ENCODE data around the gene GNAS-AS1. TPM values are rescaled to one million over a fixed set of nuclear protein-coding genes. Genes with fewer than 3 reads are reported as not detected.

The GNAS-AS1 gene
- total RNA-seq, 4 donors from 2014 or later = 0.42 to 1.9 (median 1.1) TPM

- Histone ChIP-seq H3K9me3 (no peaks in the 10 kb centered on the region), H3K27ac (peak overlapping the region; percentile 78 to 92 (median 91)), H3K4me3 (replicated peaks in 1 of 3) (no peak overlapping the region), H3K27me3 (no peaks in the 10 kb centered on the region), H3K36me3 (no peaks in the 10 kb centered on the region), H3K4me1 (peaks cover 40 to 68% of the 10 kb centered on the region in 2 donors)
- TF ChIP-seq CTCF (IDR thresholded peaks at IDR 0.05) (peak in 1 of 6 experiments; percentile 18), POLR2A (IDR thresholded peaks at IDR 0.05) (peak; percentile 16 to 97)
- DNase-seq = peak; percentile 73 to 79
- 41 to 43% methylated on average over 11 of the region's 11 CpGs for WGBS, 2 donors
- intact Hi-C loops (cut with DNase I) = no loop called here
These were observed 26.6 kb upstream of the GNAS-AS1 start for GRCh38 chr20:58877050-58877975.

GRCh38 chr20:58876437-58876836 lies 25.7 kb upstream of the GNAS-AS1 start:
- intact Hi-C loops (cut with DNase I) = no loop called here

GRCh38 chr20:58875541-58876134 lies 24.9 kb upstream of the GNAS-AS1 start:
- Histone ChIP-seq H3K36me3 (no peaks in the 10 kb centered on the region), H3K4me3 (replicated peaks in 1 of 3) (no peak overlapping the region), H3K27ac (peak overlapping the region; percentile 78 to 92 (median 91)), H3K27me3 (no peaks in the 10 kb centered on the region), H3K4me1 (peaks cover 37 to 60% of the 10 kb centered on the region in 2 donors), H3K9me3 (no peaks in the 10 kb centered on the region)
- intact Hi-C loops (cut with DNase I) = no loop called here
- WGBS, 2 donors = 83 to 88% methylated on average over 12 of the region's 12 CpGs
- no peak for DNase-seq
- no peak for TF ChIP-seq CTCF (IDR thresholded peaks at IDR 0.05)
- no peak for TF ChIP-seq POLR2A (IDR thresholded peaks at IDR 0.05)

More at GRCh38 chr20:58876437-58876836, 25.7 kb upstream of the GNAS-AS1 start:
- H3K27ac ChIP-seq = peak overlapping the region; percentile 78 to 92 (median 91)
- 60 to 70% methylated on average over 7 of the region's 7 CpGs for WGBS, 2 donors
- no peak overlapping the region for H3K4me3 ChIP-seq (replicated peaks in 1 of 3)
- no peaks in the 10 kb centered on the region for H3K27me3 ChIP-seq
- no peak for DNase-seq
- H3K4me1 ChIP-seq = peaks cover 37 to 65% of the 10 kb centered on the region in 2 donors
- TF ChIP-seq CTCF (IDR thresholded peaks at IDR 0.05) = no peak
- no peak for TF ChIP-seq POLR2A (IDR thresholded peaks at IDR 0.05)
- no peaks in the 10 kb centered on the region for H3K9me3 ChIP-seq
- no peaks in the 10 kb centered on the region for H3K36me3 ChIP-seq

- intact Hi-C loops (cut with DNase I) = no loop called here
- Histone ChIP-seq H3K4me1 (peaks cover 37 to 64% of the 10 kb centered on the region in 2 donors), H3K9me3 (no peaks in the 10 kb centered on the region), H3K4me3 (replicated peaks in 1 of 3) (no peak overlapping the region), H3K27ac (peak overlapping the region; percentile 38 to 92 (median 91)), H3K36me3 (no peaks in the 10 kb centered on the region), H3K27me3 (no peaks in the 10 kb centered on the region)
- no peak for DNase-seq
- WGBS, 2 donors = 90 to 95% methylated on average over 3 of the region's 3 CpGs
- no peak for TF ChIP-seq POLR2A (IDR thresholded peaks at IDR 0.05)
- no peak for TF ChIP-seq CTCF (IDR thresholded peaks at IDR 0.05)
These were observed 24.4 kb upstream of the GNAS-AS1 start for GRCh38 chr20:58875111-58875510.

Data from thyroid gland (tissue), 4 donors.